KOPT-K1 (cell line): ENCODE results near the gene IL17REL.

Experiments used
- H3K27ac ChIP-seq: fragments of 200-600 bp; sonication (generic); 2 replicates; pipeline ENCODE4 v1.5.1; 2016; ENCODE audit warnings: antibody characterized with exemption, mild to moderate bottlenecking, low read depth, low read length; ENCODE audit not compliant: poor library complexity, severe bottlenecking
- H3K36me3 ChIP-seq: fragments of 200-600 bp; sonication (generic); 2 replicates; pipeline ENCODE4 v1.5.1; 2017; ENCODE audit warnings: antibody characterized with exemption, mild to moderate bottlenecking, low read length, moderate library complexity; ENCODE audit not compliant: insufficient read depth
- H3K9me3 ChIP-seq: fragments of 200-600 bp; sonication (generic); 2 replicates; pipeline ENCODE4 v1.5.1; 2017; ENCODE audit warnings: antibody characterized with exemption, low read length, mild to moderate bottlenecking; ENCODE audit not compliant: insufficient read depth, poor library complexity, severe bottlenecking

The IL17REL gene

GRCh38 chr22:50035131-50035881 lies 22.7 kb upstream of the IL17REL start:
- Histone ChIP-seq H3K9me3 (peaks cover 20% of the 10 kb centered on the region), H3K27ac (no peak overlapping the region), H3K36me3 (no peaks in the 10 kb centered on the region)

- Histone ChIP-seq H3K9me3 (peaks cover 12% of the 10 kb centered on the region), H3K27ac (no peak overlapping the region), H3K36me3 (no peaks in the 10 kb centered on the region)
Observed at GRCh38 chr22:50034126-50035081, 21.8 kb upstream of the IL17REL start.

- no peaks in the 10 kb centered on the region for H3K9me3 ChIP-seq
- H3K36me3 ChIP-seq = no peaks in the 10 kb centered on the region
- H3K27ac ChIP-seq = no peak overlapping the region
Observed at GRCh38 chr22:50032941-50033601, 20.5 kb upstream of the IL17REL start.

- H3K27ac ChIP-seq = no peak overlapping the region
- H3K36me3 ChIP-seq = no peaks in the 10 kb centered on the region
- H3K9me3 ChIP-seq = no peaks in the 10 kb centered on the region
Observed at GRCh38 chr22:50032109-50032871, 19.7 kb upstream of the IL17REL start.

GRCh38 chr22:50031189-50032091 lies 18.9 kb upstream of the IL17REL start:
- no peaks in the 10 kb centered on the region for H3K36me3 ChIP-seq
- no peak overlapping the region for H3K27ac ChIP-seq
- no peaks in the 10 kb centered on the region for H3K9me3 ChIP-seq

- no peaks in the 10 kb centered on the region for H3K9me3 ChIP-seq
- no peak overlapping the region for H3K27ac ChIP-seq
- no peaks in the 10 kb centered on the region for H3K36me3 ChIP-seq
Observed at GRCh38 chr22:50030297-50031188, 18.0 kb upstream of the IL17REL start.

GRCh38 chr22:50027639-50028537 lies 15.3 kb upstream of the IL17REL start:
- no peak overlapping the region for H3K27ac ChIP-seq
- H3K9me3 ChIP-seq = no peaks in the 10 kb centered on the region
- H3K36me3 ChIP-seq = no peaks in the 10 kb centered on the region

- no peaks in the 10 kb centered on the region for H3K9me3 ChIP-seq
- no peaks in the 10 kb centered on the region for H3K36me3 ChIP-seq
- no peak overlapping the region for H3K27ac ChIP-seq
Observed at GRCh38 chr22:50025993-50026392, 13.4 kb upstream of the IL17REL start.

- Histone ChIP-seq H3K27ac (no peak overlapping the region), H3K9me3 (no peaks in the 10 kb centered on the region), H3K36me3 (no peaks in the 10 kb centered on the region)
Observed at GRCh38 chr22:50022171-50022819, 9.7 kb upstream of the IL17REL start.

GRCh38 chr22:50020606-50021005 lies 8.0 kb upstream of the IL17REL start:
- H3K27ac ChIP-seq = no peak overlapping the region
- no peaks in the 10 kb centered on the region for H3K36me3 ChIP-seq
- no peaks in the 10 kb centered on the region for H3K9me3 ChIP-seq

- H3K27ac ChIP-seq = no peak overlapping the region
- no peaks in the 10 kb centered on the region for H3K9me3 ChIP-seq
Observed at GRCh38 chr22:50019316-50019715, 6.8 kb upstream of the IL17REL start.

More at GRCh38 chr22:50019316-50019715, 6.8 kb upstream of the IL17REL start:
- H3K36me3 ChIP-seq = no peaks in the 10 kb centered on the region
